PC-9 (cell line): Measurements from ENCODE around the gene JMJD1C. TPM values are rescaled to one million over a fixed set of nuclear protein-coding genes. Genes with fewer than 3 reads are reported as not detected.

Experiments
- BruUV-seq: library from RNA; stranded (reverse); fragments of 400-500 nt; replicated peaks from 2 replicates; lab custom pipeline; 2021; lab: Mats Ljungman, UMichigan
- CTCF ChIA-PET: fragments of 300-600 bp; sonication (Branson Sonifier 250); formaldehyde crosslinking; loops from one replicate; lab custom pipeline; 2022; ENCODE audit warnings: antibody characterized with exemption; lab: Charles Lee
- POLR2A ChIA-PET: fragments of 300-600 bp; sonication (Branson Sonifier 250); formaldehyde crosslinking; loops from one replicate; lab custom pipeline; 2022; ENCODE audit warnings: antibody characterized with exemption; ENCODE audit not compliant: unreplicated experiment; lab: Charles Lee
- DNase-seq, 2 experiments: peaks; one replicate each; pipeline versions ENCODE4 v3.0.0 to v3.0.0-alpha.2; 2015 to 2022; ENCODE audit warnings: mixed read lengths in 1 of 2
- H2AFZ ChIP-seq: fragments of 200-600 bp; sonication (generic); 2 replicates; pipeline ENCODE4 v1.8.1; 2017; ENCODE audit warnings: antibody characterized with exemption
- H3F3A ChIP-seq: fragments of 200-600 bp; sonication (generic); 2 replicates; pipeline ENCODE4 v1.8.1; 2017; ENCODE audit warnings: antibody characterized with exemption, mild to moderate bottlenecking, low read depth; ENCODE audit not compliant: insufficient read depth
- H3K27ac ChIP-seq: fragments of 200-600 bp; sonication (generic); 2 replicates; pipeline ENCODE4 v1.6.1; 2016; ENCODE audit warnings: mixed run types
- H3K27me3 ChIP-seq: fragments of 200-600 bp; sonication (generic); 2 replicates; pipeline ENCODE4 v1.6.1; 2016; ENCODE audit warnings: low read depth, mixed run types; ENCODE audit not compliant: insufficient read depth
- H3K36me3 ChIP-seq: fragments of 200-600 bp; sonication (generic); 2 replicates; pipeline ENCODE4 v1.6.1; 2016; ENCODE audit warnings: low read depth, mixed run types
- H3K4me1 ChIP-seq: fragments of 200-600 bp; sonication (generic); replicated peaks from 2 replicates; pipeline ENCODE4 v1.6.1; 2016; ENCODE audit warnings: mixed run types; ENCODE audit not compliant: insufficient read depth
- H3K4me2 ChIP-seq: fragments of 200-600 bp; sonication (generic); 2 replicates; pipeline ENCODE4 v1.6.1; 2017; ENCODE audit warnings: mixed run types
- H3K4me3 ChIP-seq: fragments of 200-600 bp; sonication (generic); 2 replicates; pipeline ENCODE4 v1.6.1; 2016; ENCODE audit warnings: mixed run types
- H3K79me2 ChIP-seq: fragments of 200-600 bp; sonication (generic); 2 replicates; pipeline ENCODE4 v1.6.1; 2017; ENCODE audit warnings: low read depth, mixed run types
- H3K9me2 ChIP-seq: fragments of 200-600 bp; sonication (generic); 2 replicates; pipeline ENCODE4 v1.8.1; 2017; ENCODE audit warnings: mild to moderate bottlenecking; ENCODE audit not compliant: insufficient read depth
- H3K9me3 ChIP-seq: fragments of 200-600 bp; sonication (generic); 2 replicates; pipeline ENCODE4 v1.8.1; 2016; ENCODE audit warnings: low read depth; ENCODE audit not compliant: insufficient read depth
- H4K20me1 ChIP-seq: fragments of 200-600 bp; sonication (generic); 2 replicates; pipeline ENCODE4 v1.8.1; 2017; ENCODE audit not compliant: insufficient read depth
- EZH2 ChIP-seq: fragments of 200-600 bp; sonication (generic); IDR thresholded peaks from 2 replicates; pipeline ENCODE4 v1.8.0; 2017; ENCODE audit warnings: antibody characterized with exemption, low read depth
- intact Hi-C: fragments of 100-400 bp; cut with micrococcal nuclease; formaldehyde crosslinking; loops from one replicate; pipeline ENCODE4 v1.10.0; 2022; ENCODE audit not compliant: unreplicated experiment
- total RNA-seq: library from RNA; stranded (reverse); gene quantifications from 2 replicates; pipeline ENCODE4 v1.2.3, GENCODE V29; 2021
- TF ChIP-seq, protein P1 (sequence below): fragments of 200-600 bp; sonication (generic); conservative IDR thresholded peaks from 2 replicates; pipeline ENCODE4 v1.6.1; 2017; ENCODE audit warnings: mixed run types, antibody characterized with exemption, mild to moderate bottlenecking, moderate library complexity

JMJD1C gene
- total RNA-seq, 1 experiment from 2014 or later, result 78.7 TPM

DNA sequence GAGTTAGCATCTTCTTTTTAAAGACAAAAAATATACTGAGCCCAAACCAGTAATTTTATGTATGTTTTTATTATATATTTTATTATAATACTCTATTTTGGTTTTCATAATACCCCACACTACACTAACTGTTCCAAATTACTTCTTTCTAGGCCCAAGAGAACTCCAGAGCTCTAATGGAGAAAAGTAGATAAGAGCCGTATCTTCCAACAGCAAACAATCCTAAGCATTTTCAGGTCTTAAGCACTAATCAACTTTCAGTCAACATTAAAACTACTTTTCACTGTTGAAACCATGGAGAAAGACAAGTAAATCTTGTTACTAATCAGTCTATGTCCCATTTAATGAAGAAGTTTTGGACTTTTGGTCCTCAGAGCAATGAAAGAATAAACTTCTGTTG lies 55.1 kb downstream of the JMJD1C start:
- no peak overlapping the region for H3K27ac ChIP-seq
- intact Hi-C loops, result no loop called here
- H3K4me1 ChIP-seq, result no peaks in the 10 kb centered on the region
- POLR2A ChIA-PET, result interaction anchor here (0.6 kb wide), 1 partner anchor 141 kb away, joined by 5 read pairs; no protein-coding TSS in a partner anchor
- no peak overlapping the region for H3K4me2 ChIP-seq
- no peaks in the 10 kb centered on the region for H3K36me3 ChIP-seq
- no peaks in the 10 kb centered on the region for H3K27me3 ChIP-seq
- BruUV-seq, result no TSS peak
- CTCF ChIA-PET, result no interaction called here
- H3K79me2 ChIP-seq, result peaks cover 45% of the 10 kb centered on the region
- H3K9me3 ChIP-seq, result no peaks in the 10 kb centered on the region
- H2AFZ ChIP-seq, result no peak overlapping the region
- peaks cover 5% of the 10 kb centered on the region; the same call in 1 of the 2 replicates for H3F3A ChIP-seq
- no peak for DNase-seq
- TF ChIP-seq, protein P1, sequence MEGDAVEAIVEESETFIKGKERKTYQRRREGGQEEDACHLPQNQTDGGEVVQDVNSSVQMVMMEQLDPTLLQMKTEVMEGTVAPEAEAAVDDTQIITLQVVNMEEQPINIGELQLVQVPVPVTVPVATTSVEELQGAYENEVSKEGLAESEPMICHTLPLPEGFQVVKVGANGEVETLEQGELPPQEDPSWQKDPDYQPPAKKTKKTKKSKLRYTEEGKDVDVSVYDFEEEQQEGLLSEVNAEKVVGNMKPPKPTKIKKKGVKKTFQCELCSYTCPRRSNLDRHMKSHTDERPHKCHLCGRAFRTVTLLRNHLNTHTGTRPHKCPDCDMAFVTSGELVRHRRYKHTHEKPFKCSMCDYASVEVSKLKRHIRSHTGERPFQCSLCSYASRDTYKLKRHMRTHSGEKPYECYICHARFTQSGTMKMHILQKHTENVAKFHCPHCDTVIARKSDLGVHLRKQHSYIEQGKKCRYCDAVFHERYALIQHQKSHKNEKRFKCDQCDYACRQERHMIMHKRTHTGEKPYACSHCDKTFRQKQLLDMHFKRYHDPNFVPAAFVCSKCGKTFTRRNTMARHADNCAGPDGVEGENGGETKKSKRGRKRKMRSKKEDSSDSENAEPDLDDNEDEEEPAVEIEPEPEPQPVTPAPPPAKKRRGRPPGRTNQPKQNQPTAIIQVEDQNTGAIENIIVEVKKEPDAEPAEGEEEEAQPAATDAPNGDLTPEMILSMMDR, result no peak
- TF ChIP-seq EZH2, result no peak
- H3K4me3 ChIP-seq, result no peak overlapping the region
- peaks cover 11% of the 10 kb centered on the region; the same call in 1 of the 2 replicates for H4K20me1 ChIP-seq
- no peaks in the 10 kb centered on the region; the same call in 1 of the 2 replicates for H3K9me2 ChIP-seq

DNA sequence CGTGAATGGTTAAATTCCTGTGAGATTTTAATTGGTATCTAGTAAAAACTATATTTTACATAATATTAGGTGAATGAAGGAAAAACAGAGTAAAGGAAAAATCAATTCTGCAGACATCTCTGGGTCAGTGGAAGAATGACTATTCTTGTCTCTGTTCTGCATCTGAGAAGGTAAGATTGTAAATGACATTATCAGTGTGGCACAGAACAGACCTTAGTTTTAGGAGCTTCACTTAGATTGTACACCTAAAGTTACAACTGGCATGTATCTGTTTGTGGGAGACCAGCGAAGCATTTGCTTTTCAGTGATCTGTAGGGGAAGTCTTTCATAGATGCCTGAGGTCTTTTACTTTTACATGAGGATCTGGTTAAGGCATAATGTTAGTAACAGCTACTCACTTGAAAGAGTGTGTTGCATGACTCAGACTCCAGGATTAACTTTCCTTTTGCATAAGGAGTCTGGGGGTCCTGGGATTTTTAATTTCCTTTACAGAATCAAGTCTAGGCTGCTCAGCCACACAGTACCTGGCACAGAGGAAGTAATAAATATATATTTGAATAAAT lies 56.2 kb downstream of the JMJD1C start:
- Histone ChIP-seq H3K9me2 (no peaks in the 10 kb centered on the region; the same call in 1 of the 2 replicates), H3K27ac (no peak overlapping the region), H4K20me1 (peaks cover 8% of the 10 kb centered on the region; the same call in 1 of the 2 replicates), H3F3A (peaks cover 5% of the 10 kb centered on the region; the same call in 1 of the 2 replicates), H3K4me3 (no peak overlapping the region), H3K79me2 (peaks cover 42% of the 10 kb centered on the region), H3K9me3 (no peaks in the 10 kb centered on the region), H3K4me1 (no peaks in the 10 kb centered on the region), H3K4me2 (no peak overlapping the region), H3K27me3 (no peaks in the 10 kb centered on the region), H2AFZ (no peak overlapping the region), H3K36me3 (no peaks in the 10 kb centered on the region)
- ChIA-PET POLR2A (no interaction called here), CTCF (no interaction called here)
- no TSS peak for BruUV-seq
- no peak for DNase-seq
- intact Hi-C loops, result no loop called here
- no peak for TF ChIP-seq EZH2
- TF ChIP-seq, protein P1, result no peak

DNA sequence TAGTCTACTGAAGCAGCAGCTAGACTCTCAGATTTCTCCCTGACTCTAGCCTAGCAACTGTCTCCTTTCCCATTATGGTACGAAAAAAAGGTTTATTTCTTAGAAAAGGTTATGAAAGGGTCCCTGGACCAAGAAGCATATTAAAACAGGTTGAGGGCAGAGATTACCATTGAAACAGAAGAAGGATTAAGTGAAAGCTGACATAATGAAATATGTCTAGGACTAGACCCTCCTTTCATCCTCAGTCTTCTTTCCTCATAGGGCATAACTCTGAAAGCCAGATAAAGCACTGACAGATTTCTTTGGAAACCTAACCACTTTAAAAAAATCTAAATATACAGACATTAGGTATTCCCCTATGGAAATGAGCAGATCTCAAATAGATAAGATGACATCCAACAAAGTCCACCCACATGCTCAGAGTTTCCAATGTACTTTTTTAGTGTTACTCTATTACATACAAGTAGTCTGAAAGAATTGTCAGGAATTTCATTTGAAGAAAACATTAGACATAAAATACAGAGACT lies 58.6 kb downstream of the JMJD1C start:
- intact Hi-C loops, result no loop called here
- no peak overlapping the region for H2AFZ ChIP-seq
- no peaks in the 10 kb centered on the region for H3K36me3 ChIP-seq
- no peak overlapping the region for H3K4me2 ChIP-seq
- CTCF ChIA-PET, result no interaction called here
- H3K9me2 ChIP-seq, result no peaks in the 10 kb centered on the region; the same call in 1 of the 2 replicates
- peaks cover 5% of the 10 kb centered on the region; the same call in 1 of the 2 replicates for H3F3A ChIP-seq
- H4K20me1 ChIP-seq, result 0 out of 2 replicates have a peak, but pooled peaks cover 5% of the 10 kb centered on the region
- H3K4me1 ChIP-seq, result no peaks in the 10 kb centered on the region
- TF ChIP-seq, protein P1, result no peak
- no peak for TF ChIP-seq EZH2
- H3K79me2 ChIP-seq, result peaks cover 30% of the 10 kb centered on the region
- no peak overlapping the region for H3K27ac ChIP-seq
- H3K4me3 ChIP-seq, result no peak overlapping the region
- no peak for DNase-seq
- BruUV-seq, result no TSS peak
- H3K9me3 ChIP-seq, result no peaks in the 10 kb centered on the region
- H3K27me3 ChIP-seq, result no peaks in the 10 kb centered on the region
- POLR2A ChIA-PET, result interaction anchor here (0.6 kb wide), 1 partner anchor 23 kb away, joined by 4 read pairs; no protein-coding TSS in a partner anchor
